Nephron progenitor cell (in vitro differentiated cells): Measurements from ENCODE around the gene AP1B1.

Experiments used
- DNase-seq: peaks from one replicate; pipeline ENCODE4 v3.0.0; 2021
- H3K27ac Mint-ChIP-seq: 2 replicates; pipeline ENCODE4 v1.8.0; 2021; ENCODE audit warnings: mild to moderate bottlenecking, moderate library complexity, mixed read lengths
- H3K27me3 Mint-ChIP-seq: 2 replicates; pipeline ENCODE4 v1.8.0; 2021; ENCODE audit warnings: mild to moderate bottlenecking, low read depth, mixed read lengths; ENCODE audit not compliant: poor library complexity
- H3K36me3 Mint-ChIP-seq: 2 replicates; pipeline ENCODE4 v1.8.0; 2021; ENCODE audit warnings: low read depth, mixed read lengths
- H3K4me1 Mint-ChIP-seq: 2 replicates; pipeline ENCODE4 v1.8.0; 2021; ENCODE audit warnings: mixed read lengths
- H3K4me3 Mint-ChIP-seq: 2 replicates; pipeline ENCODE4 v1.8.0; 2021; ENCODE audit warnings: mild to moderate bottlenecking, moderate library complexity, mixed read lengths
- H3K9me3 Mint-ChIP-seq: 2 replicates; pipeline ENCODE4 v1.8.0; 2021; ENCODE audit warnings: mild to moderate bottlenecking, moderate library complexity, mixed read lengths
- CTCF ChIP-seq: fragments of 200-600 bp; sonication (generic); IDR thresholded peaks from 2 replicates; pipeline ENCODE4 v1.5.0; 2021; ENCODE audit warnings: antibody characterized with exemption

The AP1B1 gene

DNA sequence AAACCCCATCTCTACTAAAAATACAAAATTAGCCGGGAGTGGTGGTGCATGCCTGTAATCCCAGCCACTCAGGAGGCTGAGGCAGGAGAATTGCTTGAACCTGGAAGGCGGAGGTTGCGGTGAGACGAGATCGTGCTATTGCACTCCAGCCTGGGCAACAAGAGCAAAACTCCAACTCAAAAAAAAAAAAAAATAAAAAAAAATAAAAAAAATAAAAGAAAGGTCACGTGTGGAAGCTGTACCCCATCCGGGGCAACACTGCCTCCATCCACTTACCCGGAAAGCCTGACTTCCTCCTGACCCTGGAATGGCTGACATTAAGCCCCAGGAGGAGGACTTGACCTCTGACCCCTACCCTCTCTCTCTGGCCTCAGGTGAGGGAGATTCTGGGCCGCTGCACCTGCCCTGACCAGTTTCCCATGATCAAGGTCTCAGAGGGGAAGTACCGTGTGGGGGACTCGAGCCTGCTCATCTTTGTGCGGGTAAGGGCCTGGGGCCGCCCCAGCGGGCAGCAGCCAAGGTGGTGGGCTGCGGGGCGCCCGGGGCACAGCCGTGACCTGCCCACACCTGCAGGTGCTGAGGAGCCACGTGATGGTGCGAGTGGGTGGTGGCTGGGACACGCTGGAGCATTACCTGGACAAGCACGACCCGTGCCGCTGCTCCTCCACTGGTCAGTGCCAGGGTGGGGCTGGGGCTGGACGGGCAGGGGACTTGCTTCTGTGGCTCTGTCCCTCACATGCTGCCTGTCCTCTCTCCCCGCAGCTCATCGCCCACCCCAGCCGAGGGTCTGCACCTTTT, 78.1 kb downstream of the AP1B1 start:
- no peaks in the 10 kb centered on the region for H3K36me3 Mint-ChIP-seq
- no peak overlapping the region for H3K27ac Mint-ChIP-seq
- H3K27me3 Mint-ChIP-seq: peaks cover 30% of the 10 kb centered on the region
- DNase-seq: no peak
- H3K9me3 Mint-ChIP-seq: peaks cover 6% of the 10 kb centered on the region
- H3K4me3 Mint-ChIP-seq: no peak overlapping the region
- H3K4me1 Mint-ChIP-seq: peaks cover 31% of the 10 kb centered on the region
- TF ChIP-seq CTCF: no peak

- Mint-ChIP-seq H3K9me3 (peaks cover 5% of the 10 kb centered on the region), H3K27ac (no peak overlapping the region), H3K27me3 (peaks cover 26% of the 10 kb centered on the region), H3K4me3 (no peak overlapping the region), H3K36me3 (no peaks in the 10 kb centered on the region), H3K4me1 (peaks cover 31% of the 10 kb centered on the region)
- TF ChIP-seq CTCF: no peak
- no peak for DNase-seq
These were observed 78.9 kb downstream of the AP1B1 start for GRCh38 chr22:29309332-29310064.

DNA sequence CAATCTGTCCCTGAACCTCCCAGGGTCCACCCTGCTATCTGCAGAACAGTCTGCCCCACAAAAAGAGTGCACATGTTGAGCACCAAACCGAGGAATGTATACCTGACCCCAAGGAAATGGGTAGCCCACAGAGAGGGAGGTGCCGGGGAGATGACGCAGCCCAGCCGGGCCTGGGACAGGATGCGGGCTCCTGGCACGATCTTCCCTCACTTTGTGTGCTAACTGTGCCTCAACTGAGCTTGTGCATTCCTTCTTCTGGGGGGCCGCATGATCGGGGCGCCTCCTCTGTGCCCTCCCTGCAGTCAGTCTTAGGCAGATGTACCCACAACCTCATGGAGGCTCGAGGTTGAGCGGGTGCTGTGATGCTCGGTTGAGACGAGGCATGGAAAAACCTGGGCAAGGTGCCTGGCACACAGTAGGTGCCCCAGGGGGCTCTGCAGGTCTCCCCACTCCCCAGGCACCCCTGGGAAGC, 79.5 kb downstream of the AP1B1 start:
- Mint-ChIP-seq H3K27me3 (peaks cover 19% of the 10 kb centered on the region), H3K4me3 (peak overlapping the region; percentile 30), H3K9me3 (no peaks in the 10 kb centered on the region), H3K4me1 (peaks cover 26% of the 10 kb centered on the region), H3K27ac (no peak overlapping the region), H3K36me3 (no peaks in the 10 kb centered on the region)
- DNase-seq: no peak
- TF ChIP-seq CTCF: no peak

GRCh38 chr22:29308148-29308790, 80.1 kb downstream of the AP1B1 start:
- peak overlapping the region; percentile 30 for H3K4me3 Mint-ChIP-seq
- no peak overlapping the region for H3K27ac Mint-ChIP-seq
- TF ChIP-seq CTCF: no peak
- H3K27me3 Mint-ChIP-seq: peaks cover 13% of the 10 kb centered on the region
- no peak for DNase-seq
- H3K9me3 Mint-ChIP-seq: no peaks in the 10 kb centered on the region
- no peaks in the 10 kb centered on the region for H3K36me3 Mint-ChIP-seq
- peaks cover 24% of the 10 kb centered on the region for H3K4me1 Mint-ChIP-seq

- DNase-seq: no peak
- no peaks in the 10 kb centered on the region for H3K9me3 Mint-ChIP-seq
- no peak overlapping the region for H3K27ac Mint-ChIP-seq
These were observed 80.7 kb downstream of the AP1B1 start for GRCh38 chr22:29307596-29308147.

More at GRCh38 chr22:29307596-29308147, 80.7 kb downstream of the AP1B1 start:
- no peak for TF ChIP-seq CTCF
- Mint-ChIP-seq H3K27me3 (peaks cover 7% of the 10 kb centered on the region), H3K4me3 (peak overlapping the region; percentile 91), H3K4me1 (peaks cover 20% of the 10 kb centered on the region), H3K36me3 (no peaks in the 10 kb centered on the region)
